ENCODE data around the gene HHAT. TPM values are rescaled to one million over a fixed set of nuclear protein-coding genes. Genes with fewer than 3 reads are reported as not detected.

Gene HHAT
- polyA plus RNA-seq, 1 donor from 2014 or later = 5.3 TPM

DNA sequence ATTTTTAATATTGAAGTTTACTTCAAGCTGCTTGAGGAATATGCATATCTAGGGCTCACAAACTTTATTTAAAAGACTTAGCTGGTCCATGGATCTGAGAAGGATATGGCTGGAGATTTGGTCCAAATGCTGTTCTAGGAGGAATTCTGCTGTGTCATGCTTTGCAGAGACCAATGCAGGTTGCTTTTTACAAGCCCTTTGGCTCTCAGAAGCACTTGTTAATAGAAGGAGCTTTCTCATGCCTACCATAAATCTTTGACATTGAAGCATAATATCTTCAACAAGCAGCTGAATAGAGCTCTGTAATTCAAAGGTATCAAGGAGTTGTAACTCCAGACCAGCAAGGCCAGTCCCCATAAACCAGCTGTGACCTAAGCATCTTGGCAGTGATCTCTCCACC is 299.1 kb downstream of the HHAT start:
- no peak overlapping the region for H3K4me2 ChIP-seq (ENCODE audit: low read length)
- H4K20me1 ChIP-seq (ENCODE audit: insufficient read depth) = no peaks in the 10 kb centered on the region
- H3K36me3 ChIP-seq (ENCODE audit: insufficient read depth, low read length) = no peaks in the 10 kb centered on the region
- H3K27ac ChIP-seq (ENCODE audit: low read length) = no peak overlapping the region
- no peaks in the 10 kb centered on the region for H3K9me3 ChIP-seq (ENCODE audit: low read length)
- no peak for TF ChIP-seq EZH2 (IDR thresholded peaks at IDR 0.05; ENCODE audit: borderline replicate concordance, insufficient read depth, low read length, poor library complexity, severe bottlenecking)
- TF ChIP-seq, protein P1, sequence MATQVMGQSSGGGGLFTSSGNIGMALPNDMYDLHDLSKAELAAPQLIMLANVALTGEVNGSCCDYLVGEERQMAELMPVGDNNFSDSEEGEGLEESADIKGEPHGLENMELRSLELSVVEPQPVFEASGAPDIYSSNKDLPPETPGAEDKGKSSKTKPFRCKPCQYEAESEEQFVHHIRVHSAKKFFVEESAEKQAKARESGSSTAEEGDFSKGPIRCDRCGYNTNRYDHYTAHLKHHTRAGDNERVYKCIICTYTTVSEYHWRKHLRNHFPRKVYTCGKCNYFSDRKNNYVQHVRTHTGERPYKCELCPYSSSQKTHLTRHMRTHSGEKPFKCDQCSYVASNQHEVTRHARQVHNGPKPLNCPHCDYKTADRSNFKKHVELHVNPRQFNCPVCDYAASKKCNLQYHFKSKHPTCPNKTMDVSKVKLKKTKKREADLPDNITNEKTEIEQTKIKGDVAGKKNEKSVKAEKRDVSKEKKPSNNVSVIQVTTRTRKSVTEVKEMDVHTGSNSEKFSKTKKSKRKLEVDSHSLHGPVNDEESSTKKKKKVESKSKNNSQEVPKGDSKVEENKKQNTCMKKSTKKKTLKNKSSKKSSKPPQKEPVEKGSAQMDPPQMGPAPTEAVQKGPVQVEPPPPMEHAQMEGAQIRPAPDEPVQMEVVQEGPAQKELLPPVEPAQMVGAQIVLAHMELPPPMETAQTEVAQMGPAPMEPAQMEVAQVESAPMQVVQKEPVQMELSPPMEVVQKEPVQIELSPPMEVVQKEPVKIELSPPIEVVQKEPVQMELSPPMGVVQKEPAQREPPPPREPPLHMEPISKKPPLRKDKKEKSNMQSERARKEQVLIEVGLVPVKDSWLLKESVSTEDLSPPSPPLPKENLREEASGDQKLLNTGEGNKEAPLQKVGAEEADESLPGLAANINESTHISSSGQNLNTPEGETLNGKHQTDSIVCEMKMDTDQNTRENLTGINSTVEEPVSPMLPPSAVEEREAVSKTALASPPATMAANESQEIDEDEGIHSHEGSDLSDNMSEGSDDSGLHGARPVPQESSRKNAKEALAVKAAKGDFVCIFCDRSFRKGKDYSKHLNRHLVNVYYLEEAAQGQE (IDR thresholded peaks at IDR 0.05; ENCODE audit: borderline replicate concordance) = no peak
- no peak for TF ChIP-seq MXI1 (conservative IDR thresholded peaks at IDR 0.05; ENCODE audit: poor library complexity, severe bottlenecking)
- no peak for TF ChIP-seq RAD21 (conservative IDR thresholded peaks at IDR 0.05)
- TF ChIP-seq TAF1 (IDR thresholded peaks at IDR 0.05; ENCODE audit: low read depth) = no peak
- TF ChIP-seq POLR2AphosphoS5 (IDR thresholded peaks at IDR 0.05) = no peak
- no peak for TF ChIP-seq EP300 (conservative IDR thresholded peaks at IDR 0.05; ENCODE audit: poor library complexity, severe bottlenecking)
- no peak for TF ChIP-seq SMC3 (conservative IDR thresholded peaks at IDR 0.05; ENCODE audit: poor library complexity)
- TF ChIP-seq, protein P2, sequence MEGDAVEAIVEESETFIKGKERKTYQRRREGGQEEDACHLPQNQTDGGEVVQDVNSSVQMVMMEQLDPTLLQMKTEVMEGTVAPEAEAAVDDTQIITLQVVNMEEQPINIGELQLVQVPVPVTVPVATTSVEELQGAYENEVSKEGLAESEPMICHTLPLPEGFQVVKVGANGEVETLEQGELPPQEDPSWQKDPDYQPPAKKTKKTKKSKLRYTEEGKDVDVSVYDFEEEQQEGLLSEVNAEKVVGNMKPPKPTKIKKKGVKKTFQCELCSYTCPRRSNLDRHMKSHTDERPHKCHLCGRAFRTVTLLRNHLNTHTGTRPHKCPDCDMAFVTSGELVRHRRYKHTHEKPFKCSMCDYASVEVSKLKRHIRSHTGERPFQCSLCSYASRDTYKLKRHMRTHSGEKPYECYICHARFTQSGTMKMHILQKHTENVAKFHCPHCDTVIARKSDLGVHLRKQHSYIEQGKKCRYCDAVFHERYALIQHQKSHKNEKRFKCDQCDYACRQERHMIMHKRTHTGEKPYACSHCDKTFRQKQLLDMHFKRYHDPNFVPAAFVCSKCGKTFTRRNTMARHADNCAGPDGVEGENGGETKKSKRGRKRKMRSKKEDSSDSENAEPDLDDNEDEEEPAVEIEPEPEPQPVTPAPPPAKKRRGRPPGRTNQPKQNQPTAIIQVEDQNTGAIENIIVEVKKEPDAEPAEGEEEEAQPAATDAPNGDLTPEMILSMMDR (IDR thresholded peaks at IDR 0.05; ENCODE audit: poor library complexity, severe bottlenecking) = no peak
- no peaks in the 10 kb centered on the region for H3F3A ChIP-seq (ENCODE audit: insufficient read depth, low read length, poor library complexity, severe bottlenecking)
- no peaks in the 10 kb centered on the region for H3K79me2 ChIP-seq (replicated peaks; ENCODE audit: insufficient read depth, low read length)
- H3K9me2 ChIP-seq (ENCODE audit: insufficient read depth, low read length) = no peaks in the 10 kb centered on the region
- no peaks in the 10 kb centered on the region for H3K27me3 ChIP-seq (ENCODE audit: insufficient read depth, low read depth, low read length)
- no peak overlapping the region for H3K9ac ChIP-seq (ENCODE audit: low read length)
- H2AFZ ChIP-seq (ENCODE audit: low read depth, low read length) = no peak overlapping the region
- H3K4me3 ChIP-seq (ENCODE audit: low read length) = no peak overlapping the region

DNA sequence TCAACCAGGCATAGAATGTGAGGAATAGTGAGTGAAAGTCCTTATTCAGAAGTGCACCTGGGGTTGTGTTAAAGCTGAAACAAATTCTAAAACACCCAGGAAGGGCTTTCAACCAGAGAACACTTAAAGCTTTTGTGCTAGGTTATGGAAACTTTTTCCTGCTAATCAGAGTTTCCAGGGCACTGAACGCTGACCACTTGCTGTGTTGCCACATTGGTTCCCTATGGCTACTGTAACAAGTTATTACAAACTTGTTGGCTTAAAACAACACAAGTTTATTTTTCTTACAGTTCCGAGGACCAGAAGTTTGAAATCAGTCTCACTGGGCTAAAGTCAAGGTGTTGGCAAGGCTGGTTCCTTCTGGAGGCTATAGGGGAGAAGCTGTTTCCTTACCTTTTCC is 300.6 kb downstream of the HHAT start:
- Histone ChIP-seq H3K4me3 (ENCODE audit: low read length) (no peak overlapping the region), H2AFZ (ENCODE audit: low read depth, low read length) (no peak overlapping the region), H3K9ac (ENCODE audit: low read length) (no peak overlapping the region), H4K20me1 (ENCODE audit: insufficient read depth) (no peaks in the 10 kb centered on the region), H3K4me2 (ENCODE audit: low read length) (no peak overlapping the region), H3K27ac (ENCODE audit: low read length) (no peak overlapping the region), H3K9me2 (ENCODE audit: insufficient read depth, low read length) (no peaks in the 10 kb centered on the region), H3K79me2 (replicated peaks; ENCODE audit: insufficient read depth, low read length) (no peaks in the 10 kb centered on the region), H3K9me3 (ENCODE audit: low read length) (no peaks in the 10 kb centered on the region), H3K36me3 (ENCODE audit: insufficient read depth, low read length) (no peaks in the 10 kb centered on the region), H3K27me3 (ENCODE audit: insufficient read depth, low read depth, low read length) (no peaks in the 10 kb centered on the region), H3F3A (ENCODE audit: insufficient read depth, low read length, poor library complexity, severe bottlenecking) (no peaks in the 10 kb centered on the region)
- TF ChIP-seq, protein P1 (IDR thresholded peaks at IDR 0.05; ENCODE audit: borderline replicate concordance) = no peak
- no peak for TF ChIP-seq RAD21 (conservative IDR thresholded peaks at IDR 0.05)
- TF ChIP-seq, protein P2 (IDR thresholded peaks at IDR 0.05; ENCODE audit: poor library complexity, severe bottlenecking) = no peak
- TF ChIP-seq EZH2 (IDR thresholded peaks at IDR 0.05; ENCODE audit: borderline replicate concordance, insufficient read depth, low read length, poor library complexity, severe bottlenecking) = no peak
- no peak for TF ChIP-seq POLR2AphosphoS5 (IDR thresholded peaks at IDR 0.05)
- TF ChIP-seq SMC3 (conservative IDR thresholded peaks at IDR 0.05; ENCODE audit: poor library complexity) = no peak
- no peak for TF ChIP-seq MXI1 (conservative IDR thresholded peaks at IDR 0.05; ENCODE audit: poor library complexity, severe bottlenecking)
- TF ChIP-seq TAF1 (IDR thresholded peaks at IDR 0.05; ENCODE audit: low read depth) = no peak
- no peak for TF ChIP-seq EP300 (conservative IDR thresholded peaks at IDR 0.05; ENCODE audit: poor library complexity, severe bottlenecking)
